ENCODE measurements around the gene PARD3.

The PARD3 gene

GRCh38 chr10:34207343-34207742 is 607.8 kb downstream of the PARD3 start:
- in situ Hi-C loops (cut with MboI; ENCODE audit: low sequenced_read_pairs) = no loop called here

- in situ Hi-C loops (cut with MboI; ENCODE audit: low sequenced_read_pairs) = no loop called here
Measured at GRCh38 chr10:34206935-34207268, 608.2 kb downstream of the PARD3 start.

GRCh38 chr10:34206078-34206934 is 608.8 kb downstream of the PARD3 start:
- in situ Hi-C loops (cut with MboI; ENCODE audit: low sequenced_read_pairs) = no loop called here

GRCh38 chr10:34205452-34205851 is 609.6 kb downstream of the PARD3 start:
- in situ Hi-C loops (cut with MboI; ENCODE audit: low sequenced_read_pairs) = no loop called here

- in situ Hi-C loops (cut with MboI; ENCODE audit: low sequenced_read_pairs) = no loop called here
Measured at GRCh38 chr10:34203966-34204630, 611.0 kb downstream of the PARD3 start.

GRCh38 chr10:34200355-34200901 is 614.7 kb downstream of the PARD3 start:
- in situ Hi-C loops (cut with MboI; ENCODE audit: low sequenced_read_pairs) = no loop called here

GRCh38 chr10:34198953-34199352 is 616.1 kb downstream of the PARD3 start:
- in situ Hi-C loops (cut with MboI; ENCODE audit: low sequenced_read_pairs) = no loop called here

GRCh38 chr10:34196058-34196433 is 619.0 kb downstream of the PARD3 start:
- in situ Hi-C loops (cut with MboI; ENCODE audit: low sequenced_read_pairs) = no loop called here

- in situ Hi-C loops (cut with MboI; ENCODE audit: low sequenced_read_pairs) = no loop called here
Measured at GRCh38 chr10:34195364-34196057, 619.6 kb downstream of the PARD3 start.

- in situ Hi-C loops (cut with MboI; ENCODE audit: low sequenced_read_pairs) = no loop called here
Measured at GRCh38 chr10:34193931-34194626, 621.0 kb downstream of the PARD3 start.

- in situ Hi-C loops (cut with MboI; ENCODE audit: low sequenced_read_pairs) = no loop called here
Measured at GRCh38 chr10:34192646-34193045, 622.5 kb downstream of the PARD3 start.

- in situ Hi-C loops (cut with MboI; ENCODE audit: low sequenced_read_pairs) = no loop called here
Measured at GRCh38 chr10:34191406-34191805, 623.7 kb downstream of the PARD3 start.

- in situ Hi-C loops (cut with MboI; ENCODE audit: low sequenced_read_pairs) = no loop called here
Measured at GRCh38 chr10:34190580-34190979, 624.5 kb downstream of the PARD3 start.

- in situ Hi-C loops (cut with MboI; ENCODE audit: low sequenced_read_pairs) = no loop called here
Measured at GRCh38 chr10:34189830-34190229, 625.3 kb downstream of the PARD3 start.

- in situ Hi-C loops (cut with MboI; ENCODE audit: low sequenced_read_pairs) = no loop called here
Measured at GRCh38 chr10:34188221-34188620, 626.9 kb downstream of the PARD3 start.

GRCh38 chr10:34187201-34187600 is 627.9 kb downstream of the PARD3 start:
- in situ Hi-C loops (cut with MboI; ENCODE audit: low sequenced_read_pairs) = no loop called here

- in situ Hi-C loops (cut with MboI; ENCODE audit: low sequenced_read_pairs) = no loop called here
Measured at GRCh38 chr10:34186745-34187144, 628.4 kb downstream of the PARD3 start.

- in situ Hi-C loops (cut with MboI; ENCODE audit: low sequenced_read_pairs) = no loop called here
Measured at GRCh38 chr10:34185998-34186397, 629.1 kb downstream of the PARD3 start.

GRCh38 chr10:34184939-34185386 is 630.1 kb downstream of the PARD3 start:
- in situ Hi-C loops (cut with MboI; ENCODE audit: low sequenced_read_pairs) = no loop called here

- in situ Hi-C loops (cut with MboI; ENCODE audit: low sequenced_read_pairs) = no loop called here
Measured at GRCh38 chr10:34184397-34184796, 630.7 kb downstream of the PARD3 start.
